OCI-LY7 (cell line): ENCODE data around the gene PPIL1.

Experiments used
- CTCF ChIP-seq: fragments of 200-600 bp; sonication (generic); conservative IDR thresholded peaks from 2 replicates; pipeline ENCODE4 v1.5.1; 2014; ENCODE audit warnings: mild to moderate bottlenecking, antibody characterized with exemption, low read length, moderate library complexity, mixed read lengths
- EZH2phosphoT487 ChIP-seq: fragments of 200-600 bp; sonication (generic); IDR thresholded peaks from 2 replicates; pipeline ENCODE4 v1.6.1; 2018; ENCODE audit warnings: low read depth, borderline replicate concordance, mild to moderate bottlenecking, mixed run types, antibody characterized with exemption, low read length, moderate library complexity, mixed read lengths

- TF ChIP-seq CTCF (peak; percentile 98), EZH2phosphoT487 (no peak)
Observed at GRCh38 chr6:36851149-36851614, 23.4 kb downstream of the PPIL1 start.
